GM11168 (cell line): ENCODE data around the gene ITGB1.

Source experiments
- in situ Hi-C: fragments of 300-500 bp; cut with MboI; formaldehyde crosslinking; loops from one replicate; pipeline ENCODE4 v1.12.0; 2022; ENCODE audit warnings: low sequenced_read_pairs; ENCODE audit not compliant: unreplicated experiment

The ITGB1 gene

DNA sequence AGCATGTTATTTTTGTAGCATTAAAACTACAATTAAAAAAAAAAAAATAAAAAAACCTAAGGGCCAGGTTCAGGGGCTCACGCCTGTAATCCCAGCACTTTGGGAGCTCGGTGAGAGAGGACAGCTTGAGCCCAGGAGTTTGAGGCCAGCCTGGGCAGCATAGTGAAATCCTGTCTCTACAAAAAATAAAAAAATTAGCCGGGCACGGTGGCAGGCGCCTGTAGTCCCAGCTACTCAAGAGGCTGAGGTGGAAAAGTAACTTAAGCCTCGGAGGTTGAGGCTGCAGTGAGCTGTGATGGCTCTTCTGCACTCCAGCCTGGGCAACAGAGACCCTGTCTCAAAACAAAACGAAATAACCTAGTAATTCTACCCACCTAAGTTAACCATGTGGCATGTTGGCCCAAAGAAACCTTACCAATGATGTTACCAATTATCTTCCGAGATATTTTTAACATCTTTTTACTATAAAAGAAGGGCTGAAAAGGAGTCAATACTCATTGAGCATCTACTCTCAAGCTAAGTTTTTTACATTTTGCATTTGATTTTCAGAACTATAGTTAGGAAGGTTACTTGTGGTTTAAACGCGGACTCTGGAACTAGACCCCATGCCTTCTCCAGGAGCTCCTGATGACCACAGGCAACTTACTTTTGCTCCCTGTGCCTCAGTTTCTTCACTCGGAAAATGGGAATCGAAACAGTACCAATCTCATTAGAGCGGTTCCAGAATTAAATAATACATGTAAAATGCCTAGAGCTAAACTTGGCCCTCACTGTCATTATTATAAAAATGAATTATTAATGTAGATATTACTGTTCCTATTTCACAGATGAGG is 1.4 kb downstream of the ITGB1 start:
- in situ Hi-C loops: loop anchor here (25.0 kb wide), 1 partner anchor 594 kb away; no protein-coding TSS in a partner anchor

DNA sequence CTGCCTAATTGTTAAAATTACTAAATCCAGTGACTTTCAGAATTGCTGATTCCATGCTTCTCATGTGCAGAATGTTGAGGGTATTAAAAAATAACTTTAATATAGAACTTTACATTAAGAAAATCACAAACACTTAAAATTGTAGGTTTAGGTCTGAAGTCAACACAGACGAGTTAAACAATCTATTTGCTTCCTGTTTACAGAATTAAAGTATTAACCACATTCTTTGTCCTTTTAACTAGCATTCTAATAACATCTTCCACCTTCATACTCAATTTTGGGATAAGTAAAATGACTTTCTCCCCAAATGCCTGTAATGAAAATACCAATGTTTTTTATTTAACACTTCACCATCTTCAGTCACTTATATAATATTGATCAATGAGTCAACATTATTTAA is 2.2 kb downstream of the ITGB1 start:
- in situ Hi-C loops: loop anchor here (25.0 kb wide), 1 partner anchor 593 kb away; no protein-coding TSS in a partner anchor

DNA sequence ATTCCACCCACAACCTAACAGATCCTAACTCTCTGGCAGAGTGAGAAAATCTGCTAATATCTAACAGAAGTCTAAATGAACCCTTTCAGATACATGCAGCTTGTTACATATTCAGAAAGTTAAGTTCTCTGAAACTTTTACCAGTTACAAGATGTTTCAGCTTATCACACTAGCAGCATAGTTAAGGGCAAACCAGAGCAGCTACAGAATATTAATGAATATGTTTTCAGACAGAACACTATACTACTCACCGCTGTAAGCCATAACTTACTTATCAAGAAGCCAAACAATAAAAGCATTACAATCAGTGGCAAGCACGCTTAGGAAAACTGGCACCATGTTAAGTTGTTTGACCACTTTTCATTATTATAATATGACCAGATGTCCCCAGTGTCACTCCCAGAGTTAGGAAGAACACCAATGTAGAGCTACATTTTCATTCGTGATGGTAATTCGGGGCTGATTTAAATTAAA is 2.7 kb downstream of the ITGB1 start:
- in situ Hi-C loops: loop anchor here (25.0 kb wide), 1 partner anchor 593 kb away; no protein-coding TSS in a partner anchor

DNA sequence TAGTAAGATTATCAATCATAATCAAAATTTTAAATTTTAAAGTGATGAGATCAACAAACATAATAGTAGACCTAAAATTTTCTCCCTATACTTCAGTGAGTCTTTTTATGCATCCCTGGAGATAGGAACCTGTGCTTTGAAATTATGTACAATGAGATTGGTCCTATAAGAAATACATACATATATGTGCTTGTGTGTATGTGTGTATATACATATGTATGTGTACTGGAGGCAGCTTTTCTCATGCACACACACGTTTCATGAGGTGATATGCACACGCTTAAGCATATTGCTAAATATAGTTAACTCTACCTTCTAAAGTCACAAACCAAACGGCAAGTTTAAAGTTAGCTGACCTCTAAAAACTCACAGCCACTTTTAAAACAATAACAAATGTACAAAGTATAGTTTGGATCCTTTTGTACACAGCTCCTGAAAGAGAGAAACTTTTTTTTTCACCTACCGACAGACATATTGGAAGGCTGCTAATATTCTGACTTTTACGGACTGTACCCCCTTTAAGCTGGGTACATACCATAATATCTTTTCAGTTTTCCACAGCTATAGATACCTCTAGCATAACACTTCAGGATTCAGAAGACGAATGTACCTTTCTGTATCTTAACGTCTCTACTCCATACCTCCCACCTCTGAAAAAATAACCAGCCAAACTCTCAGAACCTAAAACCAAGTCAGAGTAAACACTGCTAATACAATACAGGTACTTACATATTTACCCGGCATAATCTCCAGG is 3.3 kb downstream of the ITGB1 start:
- in situ Hi-C loops: loop anchor here (25.0 kb wide), 1 partner anchor 592 kb away; no protein-coding TSS in a partner anchor

DNA sequence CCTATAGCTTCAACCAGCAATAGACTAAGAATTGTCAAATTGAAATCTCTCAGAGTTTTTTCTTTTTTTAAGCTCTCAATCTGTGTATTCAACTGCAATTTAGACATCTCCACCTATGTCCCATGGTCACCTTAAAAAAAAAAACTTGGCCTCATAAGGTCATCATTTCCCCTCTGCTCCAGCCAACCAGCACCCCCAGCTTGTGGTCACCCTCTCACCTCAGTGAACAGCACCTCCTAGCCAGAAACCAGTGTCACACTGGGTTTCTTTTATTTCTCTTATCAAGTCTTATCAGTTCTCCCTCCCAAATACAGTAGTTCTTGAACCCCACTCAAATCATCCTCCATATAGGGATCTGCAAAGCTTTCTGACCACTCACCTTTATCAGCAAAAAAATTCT is 4.0 kb downstream of the ITGB1 start:
- in situ Hi-C loops: loop anchor here (25.0 kb wide), 1 partner anchor 592 kb away; no protein-coding TSS in a partner anchor

DNA sequence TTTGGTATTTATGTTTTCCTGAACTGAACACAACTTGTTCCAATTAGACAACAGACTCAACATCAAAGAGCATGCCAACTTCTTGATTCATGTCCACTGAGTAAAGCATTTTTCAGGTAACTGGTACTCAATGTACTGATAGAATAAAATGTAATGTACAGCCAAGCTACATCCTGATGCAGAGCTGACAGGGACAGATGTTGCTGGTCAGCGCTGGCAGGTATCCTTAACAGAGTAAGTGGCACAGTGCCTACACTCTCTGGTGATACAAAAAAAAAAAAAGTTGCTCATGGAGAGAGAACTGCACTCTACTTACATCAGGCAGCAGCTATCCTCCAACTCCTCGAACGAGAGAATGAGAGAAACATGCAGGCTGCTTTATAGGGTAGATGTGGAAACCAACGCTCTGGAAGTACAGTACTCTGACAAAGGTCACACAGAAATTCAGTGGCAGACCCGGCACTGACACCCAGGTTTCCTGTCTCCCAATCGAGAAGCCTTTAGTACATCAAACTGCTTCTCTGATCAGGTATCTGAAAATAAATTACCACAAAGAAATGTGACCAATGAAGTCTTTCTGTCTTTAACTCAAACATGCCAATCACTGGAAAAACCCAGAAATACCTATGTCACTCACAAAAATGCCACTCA is 4.6 kb downstream of the ITGB1 start:
- in situ Hi-C loops: loop anchor here (25.0 kb wide), 1 partner anchor 591 kb away; no protein-coding TSS in a partner anchor

DNA sequence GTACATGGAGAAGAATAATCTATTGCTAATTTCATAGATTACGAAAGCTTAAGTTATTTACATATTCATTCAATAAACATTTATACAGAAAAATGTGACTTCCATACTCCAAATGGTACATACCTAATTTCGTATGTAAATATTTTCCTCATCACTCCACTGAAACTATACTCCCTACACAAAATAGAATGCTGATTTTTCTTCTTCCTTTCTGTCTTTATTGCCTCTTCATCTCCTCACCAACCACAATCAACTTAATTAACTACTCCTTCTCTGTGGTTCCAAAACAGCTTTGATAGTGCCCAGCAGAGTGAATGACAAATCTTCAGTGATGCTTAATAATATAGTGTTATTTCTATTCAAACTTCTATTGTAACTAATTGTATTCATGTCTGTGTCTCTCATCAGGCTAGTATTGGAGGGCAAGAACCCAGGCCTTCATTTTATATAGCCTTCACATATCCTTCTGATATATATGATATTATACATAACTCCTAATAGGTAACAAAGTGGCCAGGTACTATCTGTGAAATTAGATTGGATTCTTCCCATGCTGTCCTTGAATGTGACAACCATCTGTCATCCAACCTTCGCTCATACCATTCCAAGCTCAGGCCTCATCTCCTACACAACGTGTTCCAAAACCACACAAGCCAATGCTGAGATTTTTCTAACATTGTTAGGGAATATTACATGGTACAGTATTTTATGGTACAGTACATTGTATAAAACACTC is 5.3 kb downstream of the ITGB1 start:
- in situ Hi-C loops: loop anchor here (25.0 kb wide), 1 partner anchor 590 kb away; no protein-coding TSS in a partner anchor

DNA sequence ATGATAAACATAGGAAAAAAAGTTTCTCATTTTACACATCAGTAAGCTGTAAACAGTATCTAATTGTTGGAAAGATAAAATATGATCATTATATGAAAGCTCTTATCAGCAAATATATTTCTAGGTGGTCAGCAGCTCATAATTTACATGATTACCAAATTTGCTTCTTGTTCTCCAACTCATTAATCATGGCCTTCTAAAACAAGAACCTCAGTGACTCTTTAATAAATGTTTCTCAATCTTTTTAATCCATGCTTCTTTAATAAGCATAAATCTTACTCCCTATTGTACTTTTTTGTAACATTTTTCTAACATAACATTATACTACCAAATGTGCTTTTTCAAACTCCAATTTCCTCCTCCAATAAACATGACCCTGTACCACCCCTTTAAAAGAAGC is 5.9 kb downstream of the ITGB1 start:
- in situ Hi-C loops: loop anchor here (25.0 kb wide), 1 partner anchor 590 kb away; no protein-coding TSS in a partner anchor

DNA sequence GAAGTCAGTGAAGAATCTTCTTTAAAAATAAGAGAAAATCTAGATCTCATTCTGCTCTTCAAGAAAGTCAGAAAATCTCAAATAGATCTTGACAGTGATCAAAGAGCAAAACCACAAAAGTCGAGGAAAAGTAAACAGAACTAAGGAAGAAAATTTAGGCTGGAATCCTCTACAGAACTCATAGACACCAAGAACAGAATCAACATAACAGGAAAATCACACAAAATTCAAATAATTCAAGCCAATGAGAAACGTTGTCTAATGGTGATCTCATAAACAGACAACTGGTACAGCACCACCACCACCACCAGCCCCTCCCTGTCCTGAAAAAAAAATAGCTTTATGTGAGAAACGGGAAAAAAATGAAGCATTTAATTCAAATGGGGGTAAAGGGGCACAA is 6.9 kb downstream of the ITGB1 start:
- in situ Hi-C loops: loop anchor here (25.0 kb wide), 1 partner anchor 589 kb away; no protein-coding TSS in a partner anchor

DNA sequence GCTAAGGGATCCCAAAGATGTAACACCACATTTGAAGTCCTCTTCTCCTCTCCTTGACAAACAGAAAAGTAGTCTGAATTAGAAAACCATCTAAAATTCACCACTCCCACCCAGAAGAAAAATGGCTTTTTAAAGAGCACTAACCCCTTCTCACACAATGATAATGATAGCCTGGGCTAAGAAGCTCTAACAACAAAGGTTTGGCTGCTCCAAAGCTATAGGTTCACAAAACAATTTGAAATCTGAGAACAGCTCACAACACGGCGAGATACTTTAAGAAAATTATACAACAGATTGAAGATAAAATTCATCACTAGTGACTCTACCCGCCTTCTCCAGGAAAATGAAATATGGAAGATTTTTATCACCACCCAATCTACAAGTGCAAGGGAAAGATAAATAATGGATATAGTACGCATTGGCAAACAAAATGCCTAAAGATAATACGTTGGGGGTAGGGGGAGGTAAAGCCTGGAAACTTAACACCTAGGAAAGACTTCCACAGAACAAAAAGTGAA is 7.4 kb downstream of the ITGB1 start:
- in situ Hi-C loops: loop anchor here (25.0 kb wide), 1 partner anchor 588 kb away; no protein-coding TSS in a partner anchor

DNA sequence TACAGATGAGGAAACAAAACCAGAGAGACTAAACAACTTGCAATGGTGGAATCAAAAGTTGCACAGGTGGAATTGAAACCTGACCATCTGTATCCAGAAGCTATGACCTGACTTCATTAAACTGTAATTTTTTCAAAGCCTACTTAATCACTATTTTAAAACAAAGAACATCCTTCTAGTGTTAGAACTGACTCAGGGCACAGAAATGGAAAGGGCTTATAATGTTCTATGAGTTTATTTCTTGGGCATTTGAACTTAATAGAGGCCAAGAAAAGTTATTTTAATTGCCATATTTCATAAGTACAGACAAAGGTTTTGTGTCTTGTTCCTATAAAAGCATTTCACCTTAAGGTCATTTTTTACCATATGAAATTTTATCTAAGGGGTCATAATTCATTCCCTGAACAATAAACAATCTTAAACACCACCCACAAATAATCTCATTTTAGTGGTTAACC is 8.8 kb downstream of the ITGB1 start:
- in situ Hi-C loops: no loop called here

DNA sequence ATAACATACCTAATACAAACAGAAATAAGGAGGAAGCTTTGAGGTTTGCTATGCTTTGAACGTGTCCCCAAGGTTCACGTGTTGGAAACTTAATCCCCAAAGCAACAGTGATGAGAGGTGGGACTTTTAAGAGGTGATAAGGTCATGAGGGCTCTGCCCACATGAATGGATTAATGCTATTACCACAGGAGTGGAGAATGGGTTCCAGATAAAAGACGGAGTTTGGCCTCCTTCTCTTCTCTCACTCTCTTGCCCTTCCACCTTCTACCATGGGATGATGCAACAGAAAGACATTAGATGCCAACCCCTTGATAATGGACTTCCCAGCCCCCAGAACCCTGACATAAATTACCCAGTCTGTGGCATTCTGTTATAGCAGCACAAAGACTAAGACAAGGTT is 9.6 kb downstream of the ITGB1 start:
- in situ Hi-C loops: no loop called here

DNA sequence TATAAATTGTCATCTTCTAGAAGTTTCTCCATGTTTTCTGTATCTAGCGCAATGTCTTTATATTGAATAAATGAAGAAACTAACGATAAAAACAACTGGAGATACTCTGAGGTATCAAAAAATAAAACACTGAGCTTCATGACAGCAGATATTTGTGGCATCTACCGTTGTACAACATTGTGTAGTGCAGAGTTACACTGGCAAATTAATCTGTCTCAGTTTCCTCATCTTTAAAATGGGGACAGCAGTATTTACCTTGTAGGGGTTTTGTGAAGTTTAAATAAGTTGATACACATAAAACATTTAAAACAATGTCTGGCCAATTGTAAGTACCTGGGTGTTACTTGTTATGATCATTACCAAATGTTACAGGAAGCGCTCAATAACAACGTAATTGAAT is 10.4 kb downstream of the ITGB1 start:
- in situ Hi-C loops: no loop called here

DNA sequence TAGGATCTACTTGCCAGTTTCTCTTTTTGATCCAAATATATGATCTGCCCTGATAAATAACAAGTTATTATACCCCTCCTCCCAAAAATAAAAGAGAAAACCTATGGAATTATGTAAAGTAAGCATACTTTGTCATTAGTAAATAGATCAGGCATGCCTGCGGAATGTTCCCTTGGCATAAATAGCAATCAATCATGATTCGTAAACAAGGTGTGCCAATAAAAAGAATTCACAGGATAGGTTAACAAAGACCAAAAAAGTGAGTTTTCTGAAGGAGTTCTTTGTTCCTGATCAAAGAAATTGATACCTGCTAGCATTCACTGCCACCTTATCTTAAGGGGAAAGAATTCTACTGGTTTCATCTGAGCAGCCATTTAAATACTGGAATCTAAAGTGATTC is 11.9 kb downstream of the ITGB1 start:
- in situ Hi-C loops: no loop called here

DNA sequence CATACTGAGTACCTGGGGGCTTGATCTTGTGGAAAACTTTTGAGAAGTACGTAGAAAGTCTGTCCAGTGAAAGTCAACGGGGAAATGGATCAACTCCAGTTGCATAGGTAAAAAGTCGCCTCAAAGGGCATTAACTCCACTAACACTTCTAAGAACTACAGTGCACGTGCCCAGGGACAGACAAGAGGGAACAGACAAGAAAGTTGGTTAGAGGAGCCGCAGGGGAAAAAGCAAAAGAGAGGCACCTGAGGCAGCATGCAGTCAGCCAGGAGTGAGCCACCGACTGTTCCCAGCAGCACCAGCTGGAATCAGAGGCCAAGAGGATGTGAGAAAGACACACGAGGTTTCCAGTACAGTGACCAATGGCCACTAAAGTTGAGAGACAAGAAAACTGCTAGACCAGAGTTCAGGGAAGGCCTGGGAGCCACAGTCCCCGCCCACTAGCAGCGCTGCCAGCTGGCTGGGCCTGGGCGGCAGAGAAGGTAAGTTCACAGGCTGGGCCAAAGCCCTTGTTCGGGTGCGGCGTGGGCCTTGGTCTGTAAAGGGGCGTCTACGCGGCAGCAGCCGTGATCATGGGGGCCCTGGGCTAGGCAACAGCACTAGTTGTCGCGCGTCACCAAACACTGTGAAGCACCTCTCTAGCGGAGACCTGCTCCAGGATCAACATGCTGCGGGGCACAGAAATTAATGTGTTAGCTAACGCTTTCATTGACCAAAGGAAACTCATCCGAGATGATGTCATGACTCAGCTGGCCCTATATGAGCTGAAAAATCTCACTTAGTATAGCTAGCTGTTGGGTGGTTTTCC is 14.0 kb downstream of the ITGB1 start:
- in situ Hi-C loops: no loop called here

DNA sequence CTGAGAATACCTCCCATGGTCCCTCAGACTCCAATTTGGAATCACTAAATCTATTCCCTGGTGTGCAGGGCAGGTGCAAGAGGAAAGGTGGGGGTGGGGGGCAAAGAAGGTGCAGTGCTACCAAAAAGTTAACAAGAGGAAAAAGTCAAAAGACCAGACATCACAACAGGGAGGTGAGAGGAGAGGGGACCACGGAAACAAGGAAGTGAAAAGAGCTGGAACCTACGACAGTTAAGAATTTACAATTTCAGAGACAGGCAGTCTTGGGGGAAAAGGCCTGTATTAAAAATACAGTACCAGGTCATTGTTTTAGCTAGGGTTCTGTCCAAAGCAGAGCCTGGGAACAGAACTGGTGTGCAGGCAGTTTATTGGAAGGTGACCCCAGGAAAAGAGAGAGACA is 14.6 kb downstream of the ITGB1 start:
- in situ Hi-C loops: no loop called here

DNA sequence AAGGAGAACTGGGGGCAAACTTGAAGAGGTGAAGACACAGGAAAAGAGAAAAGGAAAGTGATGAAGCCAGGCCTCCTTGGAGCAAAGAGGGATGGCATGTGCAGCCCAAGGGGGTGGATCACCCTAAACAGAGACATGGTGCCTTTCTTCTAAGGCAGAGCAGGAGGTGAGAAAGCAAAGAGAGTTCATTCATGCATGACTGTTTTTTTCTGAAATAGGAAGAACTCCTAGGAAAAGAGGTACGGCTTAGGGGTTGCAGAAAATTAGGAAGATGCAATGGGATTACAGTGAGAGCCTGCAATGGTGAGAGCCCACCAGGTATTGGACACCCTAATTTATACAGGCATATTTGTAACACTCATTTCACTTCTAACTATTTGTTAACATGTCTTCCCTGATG is 15.9 kb downstream of the ITGB1 start:
- in situ Hi-C loops: no loop called here

DNA sequence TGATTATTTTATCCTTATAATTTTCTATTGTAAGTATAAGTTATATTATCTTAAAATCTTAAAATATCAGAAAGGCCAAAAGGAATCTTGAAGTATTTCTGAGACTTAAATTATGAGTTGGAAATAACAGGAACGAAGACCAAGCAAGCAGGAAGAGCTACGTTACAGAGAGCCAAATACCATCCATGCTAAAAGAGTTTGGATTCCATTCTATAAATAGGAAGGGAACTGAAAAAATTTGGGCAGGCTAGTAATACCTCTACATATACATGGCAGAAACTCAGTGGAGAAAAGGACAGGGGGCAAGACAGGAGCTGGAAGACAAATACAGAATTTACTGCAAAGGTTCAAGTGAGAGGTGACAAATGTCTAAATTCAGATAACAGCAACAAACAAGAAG is 16.7 kb downstream of the ITGB1 start:
- in situ Hi-C loops: no loop called here
